ENCODE data around the gene MRPS24. TPM values are rescaled to one million over a fixed set of nuclear protein-coding genes. Genes with fewer than 3 reads are reported as not detected.

Gene MRPS24
- total RNA-seq, 1 donor from 2014 or later = 61.5 TPM

- no peak overlapping the region for H3K4me3 ChIP-seq
- no peak for TF ChIP-seq CTCF (IDR thresholded peaks at IDR 0.05)
- no peaks in the 10 kb centered on the region for H3K36me3 ChIP-seq
- H3K27me3 ChIP-seq = no peaks in the 10 kb centered on the region
- H3K27ac ChIP-seq = no peak overlapping the region
- H3K9me3 ChIP-seq = no peaks in the 10 kb centered on the region
- intact Hi-C loops (cut with DNase I) = no loop called here
- ATAC-seq (no peak), DNase-seq (no peak)
- H3K4me1 ChIP-seq = no peaks in the 10 kb centered on the region
Observed at GRCh38 chr7:43855176-43855575, 14.1 kb downstream of the MRPS24 start.

GRCh38 chr7:43851805-43852204 is 17.5 kb downstream of the MRPS24 start:
- TF ChIP-seq CTCF (IDR thresholded peaks at IDR 0.05) = no peak
- no peaks in the 10 kb centered on the region for H3K4me1 ChIP-seq
- no peaks in the 10 kb centered on the region for H3K36me3 ChIP-seq
- intact Hi-C loops (cut with DNase I) = no loop called here
- ATAC-seq = peak; percentile 65
- no peaks in the 10 kb centered on the region for H3K9me3 ChIP-seq
- H3K27ac ChIP-seq = no peak overlapping the region
- no peaks in the 10 kb centered on the region for H3K27me3 ChIP-seq
- DNase-seq = no peak
- no peak overlapping the region for H3K4me3 ChIP-seq

GRCh38 chr7:43850348-43851116 is 18.8 kb downstream of the MRPS24 start:
- no peak for ATAC-seq
- Histone ChIP-seq H3K27me3 (no peaks in the 10 kb centered on the region), H3K9me3 (no peaks in the 10 kb centered on the region), H3K27ac (no peak overlapping the region), H3K36me3 (no peaks in the 10 kb centered on the region), H3K4me1 (no peaks in the 10 kb centered on the region), H3K4me3 (no peak overlapping the region)
- TF ChIP-seq CTCF (IDR thresholded peaks at IDR 0.05) = no peak
- intact Hi-C loops (cut with DNase I) = no loop called here
- DNase-seq = no peak

GRCh38 chr7:43849047-43849446 is 20.3 kb downstream of the MRPS24 start:
- Histone ChIP-seq H3K4me1 (no peaks in the 10 kb centered on the region), H3K9me3 (no peaks in the 10 kb centered on the region), H3K4me3 (no peak overlapping the region), H3K36me3 (no peaks in the 10 kb centered on the region), H3K27me3 (no peaks in the 10 kb centered on the region), H3K27ac (no peak overlapping the region)
- DNase-seq = no peak
- TF ChIP-seq CTCF (IDR thresholded peaks at IDR 0.05) = no peak
- intact Hi-C loops (cut with DNase I) = no loop called here
- no peak for ATAC-seq

GRCh38 chr7:43847496-43847895 is 21.8 kb downstream of the MRPS24 start:
- no peak for ATAC-seq
- no peak for DNase-seq
- Histone ChIP-seq H3K9me3 (no peaks in the 10 kb centered on the region), H3K4me3 (no peak overlapping the region), H3K27ac (no peak overlapping the region), H3K36me3 (no peaks in the 10 kb centered on the region), H3K4me1 (no peaks in the 10 kb centered on the region), H3K27me3 (no peaks in the 10 kb centered on the region)
- no peak for TF ChIP-seq CTCF (IDR thresholded peaks at IDR 0.05)
- intact Hi-C loops (cut with DNase I) = no loop called here
